ENCODE results near the gene BMS1. TPM values are rescaled to one million over a fixed set of nuclear protein-coding genes. Genes with fewer than 3 reads are reported as not detected.

BMS1 gene
- total RNA-seq, 2 donors from 2014 or later: 8.8 to 18.7 TPM

DNA sequence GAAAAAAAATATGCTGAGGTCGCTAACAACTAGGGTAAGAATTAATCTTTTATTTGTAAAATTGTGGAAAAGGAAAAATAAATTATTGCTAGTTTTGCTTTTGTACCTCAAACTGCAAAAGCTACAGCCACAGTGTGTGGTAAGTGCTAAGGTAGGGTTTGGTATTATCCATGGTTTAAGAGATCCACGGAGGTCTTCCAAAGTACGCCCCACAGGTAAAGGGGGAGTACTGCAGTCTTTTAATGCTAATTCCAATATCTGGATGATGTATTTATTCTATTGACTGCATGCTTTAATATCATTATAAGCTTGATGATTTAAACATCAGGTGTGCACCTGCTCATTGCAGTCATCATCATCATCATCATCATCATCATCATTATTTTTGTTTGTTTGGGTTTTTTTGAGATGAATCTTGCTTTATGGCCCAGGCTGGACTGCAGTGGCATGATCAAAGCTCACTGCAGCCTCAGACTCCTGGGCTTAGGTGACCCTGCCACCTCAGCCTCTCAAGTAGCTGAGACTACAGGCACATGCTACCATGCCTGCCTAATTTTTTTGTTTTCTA, 38.4 kb upstream of the BMS1 start:
- no peak for DNase-seq (ENCODE audit: low spot score)
- H3K27me3 ChIP-seq (replicated peaks; ENCODE audit: insufficient read depth): no peaks in the 10 kb centered on the region
- TF ChIP-seq CTCF (IDR thresholded peaks at IDR 0.05): no peak

DNA sequence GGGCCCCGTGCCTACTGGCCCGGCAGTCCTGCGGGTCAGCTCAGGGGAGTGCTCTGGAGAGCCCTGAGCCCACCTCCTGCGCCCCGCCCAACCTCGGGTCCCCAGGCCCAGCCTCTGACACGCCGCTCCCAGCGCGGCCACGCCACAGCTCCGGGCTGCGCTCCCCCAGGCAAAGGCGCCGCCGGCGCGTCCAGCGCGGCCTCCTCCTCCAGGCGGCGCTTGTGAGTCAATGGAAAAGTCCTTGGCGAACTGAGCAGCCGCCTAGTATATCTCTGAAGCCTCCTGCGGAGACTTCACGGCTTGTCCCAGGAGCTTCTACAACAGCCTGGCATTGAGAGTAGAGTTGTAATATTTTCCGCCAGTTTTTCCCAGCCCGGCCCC, 29.5 kb upstream of the BMS1 start:
- DNase-seq (ENCODE audit: low spot score) (no peak), ATAC-seq (ENCODE audit: insufficient number of reproducible peaks, low FRiP score, low read depth) (peak; percentile 63)
- Histone ChIP-seq H3K27me3 (replicated peaks; ENCODE audit: insufficient read depth) (no peaks in the 10 kb centered on the region), H3K4me1 (ENCODE audit: control insufficient read depth in 1 of 2, low read depth in 2 of 2) (peaks cover 6 to 27% of the 10 kb centered on the region in 2 donors), H3K9me3 (no peaks in the 10 kb centered on the region), H3K4me3 (peak overlapping the region; percentile 83), H3K36me3 (no peaks in the 10 kb centered on the region), H3K27ac (no peak overlapping the region)
- peak; percentile 90 for TF ChIP-seq CTCF (IDR thresholded peaks at IDR 0.05)

More for the DNA sequence above, 38.4 kb upstream of the BMS1 start:
- Histone ChIP-seq H3K4me1 (ENCODE audit: control insufficient read depth in 1 of 2, low read depth in 2 of 2) (no peaks in the 10 kb centered on the region), H3K9me3 (peaks cover 4% of the 10 kb centered on the region), H3K4me3 (no peak overlapping the region), H3K36me3 (no peaks in the 10 kb centered on the region), H3K27ac (no peak overlapping the region)
- no peak for ATAC-seq (ENCODE audit: insufficient number of reproducible peaks, low FRiP score, low read depth)

DNA sequence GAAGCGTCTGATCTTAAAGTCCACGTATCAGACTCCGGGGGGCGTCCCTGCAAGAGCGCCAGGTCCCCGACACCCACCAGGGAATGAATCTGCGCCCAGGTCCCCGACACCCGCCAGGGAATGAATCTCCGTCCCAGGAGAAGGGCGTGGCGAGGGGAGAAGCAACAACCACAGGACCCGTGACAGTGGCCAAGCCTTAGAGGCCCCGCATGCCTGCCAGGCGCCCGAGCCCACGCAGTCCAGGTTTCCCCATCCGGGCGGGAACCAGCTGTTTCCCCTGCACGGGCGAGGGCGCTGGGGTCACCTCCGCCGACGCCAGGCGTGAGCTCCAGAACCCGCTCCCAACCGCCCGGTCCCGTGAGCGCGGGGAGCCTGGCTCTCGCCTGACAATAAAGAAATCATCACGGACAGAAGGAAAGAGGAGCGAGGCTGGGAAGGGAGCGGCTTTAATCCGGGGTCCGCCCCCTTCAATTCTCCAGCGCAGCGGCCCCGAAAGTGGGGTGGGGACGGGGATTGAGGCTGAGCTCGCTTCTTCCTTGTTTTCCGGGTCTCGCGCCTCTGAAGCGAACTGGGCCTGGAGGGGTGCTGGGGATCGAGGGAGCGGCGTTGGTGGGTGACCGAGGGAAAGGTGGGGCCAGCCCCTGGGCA, 29.0 kb upstream of the BMS1 start:
- Histone ChIP-seq H3K27me3 (replicated peaks; ENCODE audit: insufficient read depth) (no peaks in the 10 kb centered on the region), H3K9me3 (no peaks in the 10 kb centered on the region), H3K4me3 (peak overlapping the region; percentile 83), H3K27ac (peak overlapping the region in 1 of 2 donors; percentile 21), H3K36me3 (no peaks in the 10 kb centered on the region), H3K4me1 (ENCODE audit: control insufficient read depth in 1 of 2, low read depth in 2 of 2) (peaks cover 6 to 27% of the 10 kb centered on the region in 2 donors)
- no peak for DNase-seq (ENCODE audit: low spot score)
- no peak for TF ChIP-seq CTCF (IDR thresholded peaks at IDR 0.05)
- peak; percentile 29 for ATAC-seq (ENCODE audit: insufficient number of reproducible peaks, low FRiP score, low read depth)

- no peak for ATAC-seq (ENCODE audit: insufficient number of reproducible peaks, low FRiP score, low read depth)
- no peak for DNase-seq (ENCODE audit: low spot score)
- Histone ChIP-seq H3K4me3 (peak overlapping the region; percentile 83), H3K4me1 (ENCODE audit: control insufficient read depth in 1 of 2, low read depth in 2 of 2) (peaks cover 6 to 27% of the 10 kb centered on the region in 2 donors), H3K27me3 (replicated peaks; ENCODE audit: insufficient read depth) (no peaks in the 10 kb centered on the region), H3K36me3 (no peaks in the 10 kb centered on the region), H3K27ac (peak overlapping the region in 1 of 2 donors; percentile 21), H3K9me3 (no peaks in the 10 kb centered on the region)
- no peak for TF ChIP-seq CTCF (IDR thresholded peaks at IDR 0.05)
These were observed 28.2 kb upstream of the BMS1 start for GRCh38 chr10:42754155-42755027.

DNA sequence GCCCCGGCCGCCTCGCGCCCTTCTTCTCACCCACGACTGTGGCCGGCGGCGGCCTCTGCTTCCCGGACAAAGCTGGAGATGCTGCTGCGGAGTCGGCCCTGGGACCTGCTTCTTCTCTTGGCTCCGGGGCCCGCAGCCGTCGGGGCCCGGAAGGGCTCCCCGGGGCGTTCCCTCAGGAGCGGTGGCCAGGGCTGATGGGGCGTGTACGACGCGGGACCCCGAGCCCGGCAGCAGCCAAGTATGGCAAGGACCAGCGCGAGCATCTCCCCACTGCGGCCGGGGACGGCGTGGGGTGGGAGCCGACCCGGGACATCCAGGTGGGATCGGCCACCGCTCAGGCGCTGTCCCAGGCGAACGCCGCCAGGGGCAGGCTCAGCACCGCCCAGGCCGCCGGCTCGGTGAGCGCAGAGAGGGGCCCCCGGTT, 27.6 kb upstream of the BMS1 start:
- DNase-seq (ENCODE audit: low spot score): no peak

More for the DNA sequence above, 27.6 kb upstream of the BMS1 start:
- no peaks in the 10 kb centered on the region for H3K27me3 ChIP-seq (replicated peaks; ENCODE audit: insufficient read depth)
- no peaks in the 10 kb centered on the region for H3K36me3 ChIP-seq
- H3K4me1 ChIP-seq (ENCODE audit: control insufficient read depth in 1 of 2, low read depth in 2 of 2): peaks cover 6 to 27% of the 10 kb centered on the region in 2 donors
- no peaks in the 10 kb centered on the region for H3K9me3 ChIP-seq
- peak overlapping the region in 1 of 2 donors; percentile 19 for H3K27ac ChIP-seq
- peak overlapping the region; percentile 83 for H3K4me3 ChIP-seq
- no peak for ATAC-seq (ENCODE audit: insufficient number of reproducible peaks, low FRiP score, low read depth)
- TF ChIP-seq CTCF (IDR thresholded peaks at IDR 0.05): peak; percentile 35

Measured in thoracic aorta (tissue), 2 donors.